Type B pancreatic cell (in vitro differentiated cells): ENCODE results near the gene CBX1. TPM values are rescaled to one million over a fixed set of nuclear protein-coding genes. Genes with fewer than 3 reads are reported as not detected.

Experiments used
- DNase-seq: peaks from one replicate; pipeline ENCODE4 v3.0.0; 2021; ENCODE audit warnings: mixed read lengths; ENCODE audit not compliant: unreplicated experiment; ENCODE audit errors: extremely low spot score
- H3K27ac Mint-ChIP-seq: 2 replicates; pipeline ENCODE4 v1.8.0; 2021; ENCODE audit warnings: mild to moderate bottlenecking, mixed read lengths
- H3K27me3 Mint-ChIP-seq: 2 replicates; pipeline ENCODE4 v1.8.0; 2021; ENCODE audit warnings: mixed read lengths
- H3K36me3 Mint-ChIP-seq: 2 replicates; pipeline ENCODE4 v1.8.0; 2021; ENCODE audit warnings: mixed read lengths
- H3K4me1 Mint-ChIP-seq: one replicate; pipeline ENCODE4 v1.8.0; 2021; ENCODE audit warnings: mixed read lengths; ENCODE audit not compliant: unreplicated experiment
- H3K4me3 Mint-ChIP-seq: 2 replicates; pipeline ENCODE4 v1.8.0; 2021; ENCODE audit warnings: mild to moderate bottlenecking, mixed read lengths
- H3K9me3 Mint-ChIP-seq: 2 replicates; pipeline ENCODE4 v1.8.0; 2021; ENCODE audit warnings: mixed read lengths
- CTCF ChIP-seq: fragments of 200-600 bp; sonication (generic); conservative IDR thresholded peaks from 2 replicates; pipeline ENCODE4 v1.5.0; 2021; ENCODE audit warnings: antibody characterized with exemption, mild to moderate bottlenecking
- total RNA-seq: library from RNA; stranded (reverse); gene quantifications from 2 replicates; pipeline ENCODE4 v1.2.1, GENCODE V29; 2021; ENCODE audit warnings: low replicate concordance

The CBX1 gene
- total RNA-seq, 1 donor from 2014 or later, result 154 TPM

- no peak for DNase-seq
- Mint-ChIP-seq H3K27me3 (peaks cover 5% of the 10 kb centered on the region), H3K36me3 (peaks cover 4% of the 10 kb centered on the region), H3K27ac (no peak overlapping the region), H3K4me1 (peaks cover 15% of the 10 kb centered on the region), H3K4me3 (no peak overlapping the region), H3K9me3 (no peaks in the 10 kb centered on the region)
- TF ChIP-seq CTCF, result no peak
Observed at GRCh38 chr17:48128400-48128799, 27.1 kb upstream of the CBX1 start.

GRCh38 chr17:48127371-48128051 lies 26.2 kb upstream of the CBX1 start:
- Mint-ChIP-seq H3K9me3 (no peaks in the 10 kb centered on the region), H3K4me1 (peaks cover 20% of the 10 kb centered on the region), H3K27ac (no peak overlapping the region), H3K27me3 (peaks cover 5% of the 10 kb centered on the region), H3K4me3 (no peak overlapping the region), H3K36me3 (peaks cover 4% of the 10 kb centered on the region)
- no peak for DNase-seq
- TF ChIP-seq CTCF, result no peak

- Mint-ChIP-seq H3K36me3 (peaks cover 4% of the 10 kb centered on the region), H3K4me3 (no peak overlapping the region), H3K9me3 (no peaks in the 10 kb centered on the region), H3K27me3 (peaks cover 5% of the 10 kb centered on the region), H3K27ac (no peak overlapping the region), H3K4me1 (peaks cover 20% of the 10 kb centered on the region)
- TF ChIP-seq CTCF, result no peak
- no peak for DNase-seq
Observed at GRCh38 chr17:48126532-48126850, 25.2 kb upstream of the CBX1 start.

GRCh38 chr17:48125829-48126531 lies 24.7 kb upstream of the CBX1 start:
- no peaks in the 10 kb centered on the region for H3K27me3 Mint-ChIP-seq
- peaks cover 20% of the 10 kb centered on the region for H3K4me1 Mint-ChIP-seq
- H3K36me3 Mint-ChIP-seq, result peaks cover 4% of the 10 kb centered on the region
- H3K27ac Mint-ChIP-seq, result no peak overlapping the region
- TF ChIP-seq CTCF, result no peak
- no peak overlapping the region for H3K4me3 Mint-ChIP-seq
- no peaks in the 10 kb centered on the region for H3K9me3 Mint-ChIP-seq
- DNase-seq, result no peak

GRCh38 chr17:48123776-48124388 lies 22.6 kb upstream of the CBX1 start:
- Mint-ChIP-seq H3K27ac (no peak overlapping the region), H3K4me1 (peaks cover 20% of the 10 kb centered on the region), H3K27me3 (no peaks in the 10 kb centered on the region), H3K4me3 (no peak overlapping the region), H3K36me3 (peaks cover 4% of the 10 kb centered on the region), H3K9me3 (no peaks in the 10 kb centered on the region)
- no peak for DNase-seq
- no peak for TF ChIP-seq CTCF
